IMR-90 (cell line): ENCODE data around the gene SERPINE2.

Experiments used
- BHLHE40 ChIP-seq: fragments of 150-350 bp; IDR thresholded peaks from 2 replicates; pipeline ENCODE4 v1.6.1; 2016; ENCODE audit warnings: mild to moderate bottlenecking, low read depth, low read length
- CEBPB ChIP-seq: IDR thresholded peaks from 2 replicates; pipeline ENCODE4 v1.6.1; 2012; ENCODE audit warnings: low read depth, low read length, improper control_type of control experiment
- CHD1 ChIP-seq: IDR thresholded peaks from 2 replicates; pipeline ENCODE4 v1.6.1; 2012; ENCODE audit warnings: low read depth, low read length, improper control_type of control experiment
- MAFK ChIP-seq: IDR thresholded peaks from 2 replicates; pipeline ENCODE4 v1.6.1; 2012; ENCODE audit warnings: low read depth, low read length, improper control_type of control experiment
- MAZ ChIP-seq: IDR thresholded peaks from 2 replicates; pipeline ENCODE4 v1.6.1; 2012; ENCODE audit warnings: low read depth, mild to moderate bottlenecking, low read length, improper control_type of control experiment, moderate library complexity, borderline replicate concordance
- POLR2A ChIP-seq: IDR thresholded peaks from 2 replicates; pipeline ENCODE4 v1.6.1; 2012; ENCODE audit warnings: mild to moderate bottlenecking, low read depth, low read length
- RAD21 ChIP-seq: IDR thresholded peaks from 2 replicates; pipeline ENCODE4 v1.6.1; 2012; ENCODE audit warnings: low read length, improper control_type of control experiment
- RCOR1 ChIP-seq: IDR thresholded peaks from 2 replicates; pipeline ENCODE4 v1.6.1; 2012; ENCODE audit warnings: mild to moderate bottlenecking, low read length, improper control_type of control experiment; ENCODE audit not compliant: insufficient replicate concordance
- RFX5 ChIP-seq: IDR thresholded peaks from 2 replicates; pipeline ENCODE4 v1.8.0; 2012; ENCODE audit warnings: low read depth, mild to moderate bottlenecking, low read length, moderate library complexity
- SMC3 ChIP-seq: fragments of 150-350 bp; IDR thresholded peaks from 2 replicates; pipeline ENCODE4 v1.6.1; 2016; ENCODE audit warnings: low read depth, mild to moderate bottlenecking, antibody characterized with exemption, low read length, moderate library complexity
- TF ChIP-seq, protein P1 (sequence below): conservative IDR thresholded peaks from 2 replicates; pipeline ENCODE4 v1.5.1; 2012; ENCODE audit warnings: mild to moderate bottlenecking, low read depth, low read length, improper control_type of control experiment
- TF ChIP-seq, protein P2 (sequence below): fragments of 150-350 bp; IDR thresholded peaks from 2 replicates; pipeline ENCODE4 v1.6.1; 2017; ENCODE audit warnings: mild to moderate bottlenecking, antibody characterized with exemption, low read length, low read depth

DNA sequence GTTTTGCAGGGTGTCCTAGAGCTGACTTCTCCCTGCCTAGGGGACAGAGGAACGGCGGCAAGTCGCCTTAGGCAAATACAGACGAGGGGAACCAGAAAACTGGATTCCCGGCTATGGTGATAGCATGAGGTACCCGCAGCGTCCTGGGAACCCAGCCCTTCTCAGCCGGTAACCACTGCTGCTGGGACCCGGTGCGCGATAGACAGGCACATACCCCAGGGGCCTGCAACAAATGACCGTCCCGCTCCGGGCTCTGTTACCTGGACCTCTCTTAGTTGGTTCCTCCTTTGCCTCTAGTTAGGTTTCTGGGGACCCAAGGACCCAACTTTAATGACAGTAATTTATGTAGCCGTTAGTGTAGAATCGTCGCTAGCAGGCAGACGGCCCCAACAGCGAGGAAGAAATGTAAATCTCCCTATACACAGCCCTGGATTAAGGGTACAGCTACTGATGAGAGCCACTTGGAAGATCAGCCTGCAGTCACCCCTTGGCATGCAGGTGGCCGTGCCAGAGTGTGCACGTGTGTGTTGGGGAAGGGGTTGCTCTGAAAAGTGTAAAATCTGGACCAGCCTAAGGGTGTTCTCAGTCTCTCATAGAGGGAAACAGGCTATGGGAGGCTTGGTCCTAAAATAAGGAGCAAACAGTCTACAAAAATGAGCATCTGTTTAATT, 819 bp upstream of the SERPINE2 start:
- TF ChIP-seq, protein P1, sequence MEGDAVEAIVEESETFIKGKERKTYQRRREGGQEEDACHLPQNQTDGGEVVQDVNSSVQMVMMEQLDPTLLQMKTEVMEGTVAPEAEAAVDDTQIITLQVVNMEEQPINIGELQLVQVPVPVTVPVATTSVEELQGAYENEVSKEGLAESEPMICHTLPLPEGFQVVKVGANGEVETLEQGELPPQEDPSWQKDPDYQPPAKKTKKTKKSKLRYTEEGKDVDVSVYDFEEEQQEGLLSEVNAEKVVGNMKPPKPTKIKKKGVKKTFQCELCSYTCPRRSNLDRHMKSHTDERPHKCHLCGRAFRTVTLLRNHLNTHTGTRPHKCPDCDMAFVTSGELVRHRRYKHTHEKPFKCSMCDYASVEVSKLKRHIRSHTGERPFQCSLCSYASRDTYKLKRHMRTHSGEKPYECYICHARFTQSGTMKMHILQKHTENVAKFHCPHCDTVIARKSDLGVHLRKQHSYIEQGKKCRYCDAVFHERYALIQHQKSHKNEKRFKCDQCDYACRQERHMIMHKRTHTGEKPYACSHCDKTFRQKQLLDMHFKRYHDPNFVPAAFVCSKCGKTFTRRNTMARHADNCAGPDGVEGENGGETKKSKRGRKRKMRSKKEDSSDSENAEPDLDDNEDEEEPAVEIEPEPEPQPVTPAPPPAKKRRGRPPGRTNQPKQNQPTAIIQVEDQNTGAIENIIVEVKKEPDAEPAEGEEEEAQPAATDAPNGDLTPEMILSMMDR = no peak
- no peak for TF ChIP-seq CHD1
- no peak for TF ChIP-seq POLR2A
- TF ChIP-seq RAD21 = no peak
- no peak for TF ChIP-seq RFX5
- no peak for TF ChIP-seq BHLHE40
- no peak for TF ChIP-seq CEBPB
- TF ChIP-seq RCOR1 = no peak
- TF ChIP-seq SMC3 = no peak
- TF ChIP-seq, protein P2, sequence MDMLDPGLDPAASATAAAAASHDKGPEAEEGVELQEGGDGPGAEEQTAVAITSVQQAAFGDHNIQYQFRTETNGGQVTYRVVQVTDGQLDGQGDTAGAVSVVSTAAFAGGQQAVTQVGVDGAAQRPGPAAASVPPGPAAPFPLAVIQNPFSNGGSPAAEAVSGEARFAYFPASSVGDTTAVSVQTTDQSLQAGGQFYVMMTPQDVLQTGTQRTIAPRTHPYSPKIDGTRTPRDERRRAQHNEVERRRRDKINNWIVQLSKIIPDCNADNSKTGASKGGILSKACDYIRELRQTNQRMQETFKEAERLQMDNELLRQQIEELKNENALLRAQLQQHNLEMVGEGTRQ = no peak
- TF ChIP-seq MAFK = no peak
- no peak for TF ChIP-seq MAZ
